A673 (cell line): ENCODE measurements around the gene RHEB.

Experiments used
- EZH2 ChIP-seq: fragments of 200-600 bp; sonication (generic); IDR thresholded peaks from 2 replicates; pipeline ENCODE4 v1.6.1; 2017; ENCODE audit warnings: borderline replicate concordance, low read depth, mild to moderate bottlenecking, mixed read lengths, antibody characterized with exemption, low read length; ENCODE audit not compliant: poor library complexity, severe bottlenecking
- TF ChIP-seq, protein P1 (sequence below): fragments of 300-800, 200-600 bp; sonication (generic); conservative IDR thresholded peaks from 2 replicates; pipeline ENCODE4 v1.5.1; 2017; ENCODE audit warnings: low read depth, mild to moderate bottlenecking, antibody characterized with exemption, low read length, moderate library complexity, mixed read lengths

DNA sequence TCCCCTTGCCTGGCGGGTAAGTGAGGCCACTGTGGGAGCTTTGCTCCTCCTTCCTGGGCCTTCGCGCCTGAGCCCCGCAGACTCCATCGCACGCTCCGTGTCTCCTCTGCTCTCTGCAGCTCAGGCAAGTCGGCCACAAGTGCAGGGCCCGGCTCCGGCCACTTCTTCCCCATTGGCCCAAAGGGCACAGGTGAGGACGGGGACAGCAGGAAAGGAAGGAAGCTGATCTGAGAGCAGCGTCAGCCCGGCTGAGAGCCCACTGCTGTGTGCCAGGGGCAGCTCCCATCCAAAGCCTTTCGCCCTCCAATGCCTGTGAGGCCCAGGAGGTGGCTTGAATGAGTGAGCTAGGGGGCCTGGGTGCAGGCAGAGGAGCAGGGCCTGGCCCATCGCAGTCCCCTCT is 33.7 kb upstream of the RHEB start:
- TF ChIP-seq, protein P1, sequence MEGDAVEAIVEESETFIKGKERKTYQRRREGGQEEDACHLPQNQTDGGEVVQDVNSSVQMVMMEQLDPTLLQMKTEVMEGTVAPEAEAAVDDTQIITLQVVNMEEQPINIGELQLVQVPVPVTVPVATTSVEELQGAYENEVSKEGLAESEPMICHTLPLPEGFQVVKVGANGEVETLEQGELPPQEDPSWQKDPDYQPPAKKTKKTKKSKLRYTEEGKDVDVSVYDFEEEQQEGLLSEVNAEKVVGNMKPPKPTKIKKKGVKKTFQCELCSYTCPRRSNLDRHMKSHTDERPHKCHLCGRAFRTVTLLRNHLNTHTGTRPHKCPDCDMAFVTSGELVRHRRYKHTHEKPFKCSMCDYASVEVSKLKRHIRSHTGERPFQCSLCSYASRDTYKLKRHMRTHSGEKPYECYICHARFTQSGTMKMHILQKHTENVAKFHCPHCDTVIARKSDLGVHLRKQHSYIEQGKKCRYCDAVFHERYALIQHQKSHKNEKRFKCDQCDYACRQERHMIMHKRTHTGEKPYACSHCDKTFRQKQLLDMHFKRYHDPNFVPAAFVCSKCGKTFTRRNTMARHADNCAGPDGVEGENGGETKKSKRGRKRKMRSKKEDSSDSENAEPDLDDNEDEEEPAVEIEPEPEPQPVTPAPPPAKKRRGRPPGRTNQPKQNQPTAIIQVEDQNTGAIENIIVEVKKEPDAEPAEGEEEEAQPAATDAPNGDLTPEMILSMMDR: no peak
- TF ChIP-seq EZH2: no peak
